HepG2 (cell line): ENCODE data around the gene MTFR1L. TPM values are rescaled to one million over a fixed set of nuclear protein-coding genes. Genes with fewer than 3 reads are reported as not detected.
A peak's percentile ranks its signal among the peaks of the same experiment; 100 is the strongest.

Experiments used
- ATAC-seq: fragments of 200-7000 bp; cut with Tn5 transposase; 3 replicates; pipeline ENCODE4 v1.9.1; 2020; ENCODE audit warnings: mild to moderate bottlenecking, moderate library complexity
- BruUV-seq: library from RNA; stranded (reverse); fragments of 400-500 nt; replicated peaks from 2 replicates; lab custom pipeline; 2021; lab: Mats Ljungman, UMichigan
- CTCF ChIA-PET: fragments of 300-600 bp; formaldehyde crosslinking; extraction: SDS; loops from one replicate; lab custom pipeline; 2021; ENCODE audit warnings: low total read pairs, inconsistent platforms, low intra/inter-chr PET ratio; lab: Yijun Ruan, JAX
- POLR2A ChIA-PET: fragments of 350-600 bp; sonication (Branson Sonifier 250); formaldehyde crosslinking; loops from one replicate; lab custom pipeline; 2020; ENCODE audit warnings: antibody characterized with exemption, inconsistent platforms; lab: Yijun Ruan, JAX
- DNase-seq: peaks from one replicate; pipeline ENCODE4 v3.0.0-alpha.2; 2015; ENCODE audit warnings: low spot score
- FAIRE-seq: peaks from 3 replicates; lab custom pipeline; 2011; peaks lifted over from hg19 to GRCh38; lab: Jason Lieb, UNC
- H2AFZ ChIP-seq: one replicate; pipeline ENCODE4 v1.6.1; 2011; ENCODE audit warnings: low read length, inconsistent platforms
- H3K27ac ChIP-seq: fragments of 300-600 bp; 3 replicates; pipeline ENCODE4 v1.8.0; 2011; ENCODE audit warnings: mixed run types, mild to moderate bottlenecking, mixed read lengths, low read length, inconsistent platforms; ENCODE audit not compliant: insufficient read depth; ENCODE audit errors: extremely low read length
- H3K27me3 ChIP-seq, 2 experiments: fragments of 200-600 bp in 1 of 2; 2 replicates in 1 of 2; 3 replicates in 1 of 2; pipeline versions ENCODE4 v1.6.0 to v1.8.0; 2011; ENCODE audit warnings: low read length in 2 of 2, mild to moderate bottlenecking in 2 of 2, moderate library complexity in 2 of 2, inconsistent platforms in 1 of 2; ENCODE audit not compliant: insufficient read depth in 2 of 2, control insufficient read depth in 1 of 2
- H3K36me3 ChIP-seq, 2 experiments: fragments of 200-600 bp in 1 of 2; replicated peaks in 1 of 2; 2 replicates in 1 of 2; 3 replicates in 1 of 2; pipeline versions ENCODE4 v1.5.1 to v1.8.0; 2011; ENCODE audit warnings: low read length in 2 of 2, inconsistent platforms in 1 of 2; ENCODE audit not compliant: insufficient read depth in 2 of 2, control insufficient read depth in 1 of 2
- H3K4me1 ChIP-seq: 2 replicates; pipeline ENCODE4 v1.5.1; 2012; ENCODE audit warnings: low read length, inconsistent platforms; ENCODE audit not compliant: insufficient read depth
- H3K4me2 ChIP-seq: 2 replicates; pipeline ENCODE4 v1.6.0; 2011; ENCODE audit warnings: low read depth, low read length, inconsistent platforms
- H3K4me3 ChIP-seq, 3 experiments: fragments of 200-600 bp in 1 of 3; sonication (generic), shearing (Covaris generic) in 1 of 3; replicated peaks in 1 of 3; 2 replicates each; pipeline ENCODE4 v1.5.1; 2011 to 2016; ENCODE audit warnings: low read length in 3 of 3, inconsistent platforms in 2 of 3, low read depth in 2 of 3, mild to moderate bottlenecking in 2 of 3, control low read depth in 1 of 3, mixed read lengths in 1 of 3; ENCODE audit not compliant: insufficient read depth in 1 of 3
- H3K79me2 ChIP-seq: one replicate; pipeline ENCODE4 v1.6.1; 2011; ENCODE audit warnings: low read length, inconsistent platforms; ENCODE audit not compliant: insufficient read depth
- H3K9ac ChIP-seq: 2 replicates; pipeline ENCODE4 v1.6.0; 2011; ENCODE audit warnings: mild to moderate bottlenecking, low read depth, low read length, inconsistent platforms; ENCODE audit not compliant: insufficient read depth
- H3K9me3 ChIP-seq: 2 replicates; pipeline ENCODE4 v1.5.1; 2012; ENCODE audit warnings: mild to moderate bottlenecking, low read length
- H4K20me1 ChIP-seq: 2 replicates; pipeline ENCODE4 v1.6.0; 2011; ENCODE audit warnings: inconsistent platforms, mild to moderate bottlenecking, low read length, moderate library complexity; ENCODE audit not compliant: insufficient read depth
- GATAD1 ChIP-seq: IDR thresholded peaks from 2 replicates; pipeline ENCODE4 v1.6.1; 2016; ENCODE audit warnings: missing genetic modification reagents, missing compliant biosample characterization
- HNF4G ChIP-seq, 2 experiments: sonication (generic) in 1 of 2; formaldehyde crosslinking in 1 of 2; IDR thresholded peaks; 2 replicates each; pipeline versions ENCODE4 v1.4.0 to v1.6.1; 2011 to 2020; ENCODE audit warnings: borderline replicate concordance in 2 of 2, low read depth in 2 of 2, mild to moderate bottlenecking in 2 of 2, low read length in 1 of 2, missing genetic modification reagents in 1 of 2, moderate library complexity in 1 of 2
- HNRNPL ChIP-seq: fragments of 200-400 bp; formaldehyde crosslinking; IDR thresholded peaks from 2 replicates; pipeline ENCODE4 v1.6.1; 2017; ENCODE audit warnings: mild to moderate bottlenecking, low read depth, low read length
- MED1 ChIP-seq: sonication (generic); formaldehyde crosslinking; IDR thresholded peaks from 2 replicates; pipeline ENCODE4 v1.4.0; 2020; ENCODE audit warnings: missing genetic modification reagents
- MTF2 ChIP-seq: sonication (generic); formaldehyde crosslinking; IDR thresholded peaks from 2 replicates; pipeline ENCODE4 v1.5.0; 2020; ENCODE audit warnings: missing genetic modification reagents, borderline replicate concordance
- NR2C2 ChIP-seq: sonication (generic); formaldehyde crosslinking; IDR thresholded peaks from 2 replicates; pipeline ENCODE4 v1.4.0; 2020; ENCODE audit warnings: missing genetic modification reagents, mild to moderate bottlenecking, moderate library complexity, borderline replicate concordance
- TMF1 ChIP-seq: sonication (generic); formaldehyde crosslinking; IDR thresholded peaks from 2 replicates; pipeline ENCODE4 v1.8.1; 2022; ENCODE audit warnings: low read depth, missing genetic modification reagents
- TRIM24 ChIP-seq: sonication (generic); formaldehyde crosslinking; IDR thresholded peaks from 2 replicates; pipeline ENCODE4 v1.8.0; 2022; ENCODE audit warnings: mild to moderate bottlenecking, missing genetic modification reagents
- TSC22D2 ChIP-seq: sonication (generic); formaldehyde crosslinking; IDR thresholded peaks from 2 replicates; pipeline ENCODE4 v1.5.1; 2020; ENCODE audit warnings: missing genetic modification reagents, mild to moderate bottlenecking, borderline replicate concordance
- ZNF747 ChIP-seq: sonication (generic); formaldehyde crosslinking; IDR thresholded peaks from 2 replicates; pipeline ENCODE4 v1.8.1; 2023; ENCODE audit warnings: missing genetic modification reagents, mild to moderate bottlenecking, borderline replicate concordance
- WGBS: methylation state at CpG from one replicate; pipeline ENCODE4 v1.1.6; 2017; ENCODE audit warnings: low lambda C conversion rate; 5-methylcytosine and 5-hydroxymethylcytosine counted together
- in situ Hi-C: cut with HindIII; loops from 2 replicates; pipeline ENCODE4 v1.10.0; 2017; ENCODE audit warnings: low pct_unique_long_range_greater_than_20kb; ENCODE audit not compliant: extremely low pct_ligation_motif_present
- intact Hi-C: fragments of 100-400 bp; cut with micrococcal nuclease; formaldehyde crosslinking; loops from one replicate; pipeline ENCODE4 v1.10.0; 2022; ENCODE audit not compliant: unreplicated experiment
- polyA plus RNA-seq, 8 experiments: library from polyadenylated mRNA; depleted of rRNA in 3 of 8; stranded (reverse) in 7 of 8; unstranded in 1 of 8; fragments of >200 nt; fragmentation: Illumina TruSeq in 4 of 8; extraction: Trizol in 4 of 8; gene quantifications; 2 replicates each; pipeline versions ENCODE4 v1.2.1 to v1.2.3, GENCODE V29; 2011 to 2016; ENCODE audit warnings: low read depth in 4 of 8, missing spikeins in 1 of 8, mixed read lengths in 1 of 8; ENCODE audit not compliant: insufficient read depth in 1 of 8
- total RNA-seq, 5 experiments: library from RNA; depleted of rRNA; stranded (reverse); fragments of >200 nt; fragmentation: Illumina TruSeq; extraction: Trizol; gene quantifications; 2 replicates each; pipeline ENCODE4 v1.2.3, GENCODE V29; 2016; ENCODE audit warnings: low read depth in 1 of 5
- TF ChIP-seq, protein P1 (sequence below): sonication (generic); formaldehyde crosslinking; conservative IDR thresholded peaks from 2 replicates; pipeline ENCODE4 v1.8.0; 2022; ENCODE audit warnings: missing genetic modification reagents
- TF ChIP-seq, protein P2 (sequence below): sonication (generic); formaldehyde crosslinking; IDR thresholded peaks from 2 replicates; pipeline ENCODE4 v1.9.0; 2021; ENCODE audit warnings: missing genetic modification reagents, borderline replicate concordance
- TF ChIP-seq, protein P3 (sequence below): conservative IDR thresholded peaks from 2 replicates; pipeline ENCODE4 v1.6.1; 2018; ENCODE audit warnings: missing genetic modification reagents

Gene MTFR1L
- total and polyA plus RNA-seq, 2 of the 13 experiments (the other 11 are each of a cell fraction or from before 2014, with no cell fraction given) = 38.0 to 55.7 TPM

DNA sequence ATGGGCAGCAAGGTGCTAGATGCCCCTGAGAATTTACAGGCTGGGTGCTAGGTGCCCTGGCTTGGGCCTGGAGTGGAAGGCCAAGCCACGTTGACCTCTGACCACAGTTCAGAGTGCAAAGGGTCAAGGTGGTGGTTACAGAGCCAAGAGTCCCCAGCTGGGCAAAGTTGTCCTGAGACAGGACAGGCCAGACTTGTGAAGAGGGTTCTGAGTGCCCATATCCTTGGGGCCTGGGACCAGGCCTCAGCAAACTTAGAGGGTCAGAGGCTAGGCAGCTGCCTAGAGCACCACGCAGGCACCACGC lies 38.7 kb upstream of the MTFR1L start:
- H4K20me1 ChIP-seq = no peaks in the 10 kb centered on the region
- H3K36me3 ChIP-seq = no peaks in the 10 kb centered on the region
- H3K4me3 ChIP-seq = no peak overlapping the region
- in situ Hi-C loops (no loop called here), intact Hi-C loops (no loop called here)
- no peaks in the 10 kb centered on the region for H3K9me3 ChIP-seq
- ChIA-PET POLR2A (no interaction called here), CTCF (no interaction called here)
- H3K9ac ChIP-seq = no peak overlapping the region
- peaks cover 0 to 31% of the 10 kb centered on the region in 2 experiments; a peak in 3 of 5 replicates for H3K27me3 ChIP-seq
- TF ChIP-seq ZNF747 (CRISPR knock-in tag) (no peak), TRIM24 (CRISPR knock-in tag) (no peak), MTF2 (CRISPR knock-in tag) (no peak), MED1 (CRISPR knock-in tag) (no peak), GATAD1 (CRISPR knock-in tag) (no peak), TSC22D2 (no peak), TMF1 (CRISPR knock-in tag) (no peak), HNRNPL (0 out of 2 replicates have a peak, but pooled peaks have one; percentile 22), HNF4G (IDR thresholded peaks at IDR 0.05; ENCODE audit: borderline replicate concordance, low read depth, low read length) (peak; percentile 18; the same call in 1 of the 2 replicates), HNF4G (CRISPR knock-in tag; IDR thresholded peaks at IDR 0.05; ENCODE audit: borderline replicate concordance, low read depth) (no peak), NR2C2 (0 out of 2 replicates have a peak, but pooled peaks have one; percentile 31)
- TF ChIP-seq, protein P1, sequence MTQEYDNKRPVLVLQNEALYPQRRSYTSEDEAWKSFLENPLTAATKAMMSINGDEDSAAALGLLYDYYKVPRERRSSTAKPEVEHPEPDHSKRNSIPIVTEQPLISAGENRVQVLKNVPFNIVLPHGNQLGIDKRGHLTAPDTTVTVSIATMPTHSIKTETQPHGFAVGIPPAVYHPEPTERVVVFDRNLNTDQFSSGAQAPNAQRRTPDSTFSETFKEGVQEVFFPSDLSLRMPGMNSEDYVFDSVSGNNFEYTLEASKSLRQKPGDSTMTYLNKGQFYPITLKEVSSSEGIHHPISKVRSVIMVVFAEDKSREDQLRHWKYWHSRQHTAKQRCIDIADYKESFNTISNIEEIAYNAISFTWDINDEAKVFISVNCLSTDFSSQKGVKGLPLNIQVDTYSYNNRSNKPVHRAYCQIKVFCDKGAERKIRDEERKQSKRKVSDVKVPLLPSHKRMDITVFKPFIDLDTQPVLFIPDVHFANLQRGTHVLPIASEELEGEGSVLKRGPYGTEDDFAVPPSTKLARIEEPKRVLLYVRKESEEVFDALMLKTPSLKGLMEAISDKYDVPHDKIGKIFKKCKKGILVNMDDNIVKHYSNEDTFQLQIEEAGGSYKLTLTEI (CRISPR knock-in tag) = no peak
- TF ChIP-seq, protein P2, sequence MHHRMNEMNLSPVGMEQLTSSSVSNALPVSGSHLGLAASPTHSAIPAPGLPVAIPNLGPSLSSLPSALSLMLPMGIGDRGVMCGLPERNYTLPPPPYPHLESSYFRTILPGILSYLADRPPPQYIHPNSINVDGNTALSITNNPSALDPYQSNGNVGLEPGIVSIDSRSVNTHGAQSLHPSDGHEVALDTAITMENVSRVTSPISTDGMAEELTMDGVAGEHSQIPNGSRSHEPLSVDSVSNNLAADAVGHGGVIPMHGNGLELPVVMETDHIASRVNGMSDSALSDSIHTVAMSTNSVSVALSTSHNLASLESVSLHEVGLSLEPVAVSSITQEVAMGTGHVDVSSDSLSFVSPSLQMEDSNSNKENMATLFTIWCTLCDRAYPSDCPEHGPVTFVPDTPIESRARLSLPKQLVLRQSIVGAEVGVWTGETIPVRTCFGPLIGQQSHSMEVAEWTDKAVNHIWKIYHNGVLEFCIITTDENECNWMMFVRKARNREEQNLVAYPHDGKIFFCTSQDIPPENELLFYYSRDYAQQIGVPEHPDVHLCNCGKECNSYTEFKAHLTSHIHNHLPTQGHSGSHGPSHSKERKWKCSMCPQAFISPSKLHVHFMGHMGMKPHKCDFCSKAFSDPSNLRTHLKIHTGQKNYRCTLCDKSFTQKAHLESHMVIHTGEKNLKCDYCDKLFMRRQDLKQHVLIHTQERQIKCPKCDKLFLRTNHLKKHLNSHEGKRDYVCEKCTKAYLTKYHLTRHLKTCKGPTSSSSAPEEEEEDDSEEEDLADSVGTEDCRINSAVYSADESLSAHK = no peak
- TF ChIP-seq, protein P3, sequence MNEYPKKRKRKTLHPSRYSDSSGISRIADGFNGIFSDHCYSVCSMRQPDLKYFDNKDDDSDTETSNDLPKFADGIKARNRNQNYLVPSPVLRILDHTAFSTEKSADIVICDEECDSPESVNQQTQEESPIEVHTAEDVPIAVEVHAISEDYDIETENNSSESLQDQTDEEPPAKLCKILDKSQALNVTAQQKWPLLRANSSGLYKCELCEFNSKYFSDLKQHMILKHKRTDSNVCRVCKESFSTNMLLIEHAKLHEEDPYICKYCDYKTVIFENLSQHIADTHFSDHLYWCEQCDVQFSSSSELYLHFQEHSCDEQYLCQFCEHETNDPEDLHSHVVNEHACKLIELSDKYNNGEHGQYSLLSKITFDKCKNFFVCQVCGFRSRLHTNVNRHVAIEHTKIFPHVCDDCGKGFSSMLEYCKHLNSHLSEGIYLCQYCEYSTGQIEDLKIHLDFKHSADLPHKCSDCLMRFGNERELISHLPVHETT (CRISPR knock-in tag) = no peak
- peaks cover 24% of the 10 kb centered on the region for H3K4me1 ChIP-seq
- DNase-seq = no peak
- peak; percentile 26 for ATAC-seq
- H2AFZ ChIP-seq = no peak overlapping the region
- no peak for FAIRE-seq
- peak overlapping the region; percentile 24; the same call in 1 of the 2 replicates for H3K4me2 ChIP-seq
- WGBS = 0% methylated on average over 1 of the region's 3 CpGs
- no peaks in the 10 kb centered on the region for H3K79me2 ChIP-seq
- H3K27ac ChIP-seq = no peak overlapping the region
- no TSS peak for BruUV-seq
